Measurements from ENCODE around the gene PACSIN1.

DNA sequence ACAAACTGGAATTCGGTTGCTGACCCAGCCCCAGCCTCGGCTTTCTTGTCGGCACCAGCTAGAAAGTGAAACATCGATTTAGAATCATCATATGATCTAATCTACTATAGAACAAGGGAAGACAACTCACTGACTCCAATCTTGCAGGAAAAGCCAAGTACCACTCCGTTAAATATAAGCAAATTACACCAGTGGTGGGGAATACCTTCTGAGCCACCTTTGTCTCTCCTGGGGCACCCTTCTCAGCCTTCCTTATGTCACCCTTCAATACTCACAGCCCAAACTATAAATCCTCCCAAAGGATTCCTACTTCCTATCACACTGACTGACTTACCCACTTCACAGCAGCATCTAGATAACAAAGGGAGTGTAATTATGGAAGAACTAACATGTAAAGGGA, 47.5 kb upstream of the PACSIN1 start:
- TF ChIP-seq, protein P1, sequence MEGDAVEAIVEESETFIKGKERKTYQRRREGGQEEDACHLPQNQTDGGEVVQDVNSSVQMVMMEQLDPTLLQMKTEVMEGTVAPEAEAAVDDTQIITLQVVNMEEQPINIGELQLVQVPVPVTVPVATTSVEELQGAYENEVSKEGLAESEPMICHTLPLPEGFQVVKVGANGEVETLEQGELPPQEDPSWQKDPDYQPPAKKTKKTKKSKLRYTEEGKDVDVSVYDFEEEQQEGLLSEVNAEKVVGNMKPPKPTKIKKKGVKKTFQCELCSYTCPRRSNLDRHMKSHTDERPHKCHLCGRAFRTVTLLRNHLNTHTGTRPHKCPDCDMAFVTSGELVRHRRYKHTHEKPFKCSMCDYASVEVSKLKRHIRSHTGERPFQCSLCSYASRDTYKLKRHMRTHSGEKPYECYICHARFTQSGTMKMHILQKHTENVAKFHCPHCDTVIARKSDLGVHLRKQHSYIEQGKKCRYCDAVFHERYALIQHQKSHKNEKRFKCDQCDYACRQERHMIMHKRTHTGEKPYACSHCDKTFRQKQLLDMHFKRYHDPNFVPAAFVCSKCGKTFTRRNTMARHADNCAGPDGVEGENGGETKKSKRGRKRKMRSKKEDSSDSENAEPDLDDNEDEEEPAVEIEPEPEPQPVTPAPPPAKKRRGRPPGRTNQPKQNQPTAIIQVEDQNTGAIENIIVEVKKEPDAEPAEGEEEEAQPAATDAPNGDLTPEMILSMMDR (IDR thresholded peaks at IDR 0.05): no peak
- TF ChIP-seq POLR2A (IDR thresholded peaks at IDR 0.05): no peak
